GM12892 (cell line): ENCODE data around the gene METTL24.

Experiments
- POLR2A ChIP-seq: IDR thresholded peaks from 2 replicates; pipeline ENCODE4 v1.6.1; 2011; ENCODE audit warnings: low read depth, low read length, control low read depth
- POLR2AphosphoS5 ChIP-seq: IDR thresholded peaks from 2 replicates; pipeline ENCODE4 v1.6.1; 2011; ENCODE audit warnings: low read depth, low read length, control low read depth

- no peak for TF ChIP-seq POLR2AphosphoS5
- TF ChIP-seq POLR2A = no peak
These were observed 29.9 kb downstream of the METTL24 start for GRCh38 chr6:110328259-110328658.
